WTC11 (cell line): ENCODE results near the gene SHLD1.
"Not testable (repeated sequence)": the region's sequence is repeated elsewhere in the genome, so short reads cannot be mapped to it uniquely, and the experiment has no call there.

Experiments
- ELF4 ChIP-seq: sonication (generic); formaldehyde crosslinking; IDR thresholded peaks from 2 replicates; pipeline ENCODE4 v1.8.1; 2022; ENCODE audit warnings: low read depth, mild to moderate bottlenecking, moderate library complexity, missing genetic modification reagents
- ESRRA ChIP-seq: sonication (generic); formaldehyde crosslinking; IDR thresholded peaks from 2 replicates; pipeline ENCODE4 v1.8.1; 2022; ENCODE audit warnings: mild to moderate bottlenecking, missing genetic modification reagents, borderline replicate concordance
- OVOL2 ChIP-seq: fragments of 250-450 bp; sonication (Bioruptor Pico); IDR thresholded peaks from 2 replicates; pipeline ENCODE4 v1.9.0; 2021; ENCODE audit warnings: mild to moderate bottlenecking, borderline replicate concordance
- ZNF317 ChIP-seq: sonication (generic); formaldehyde crosslinking; IDR thresholded peaks from 2 replicates; pipeline ENCODE4 v1.8.1; 2023; ENCODE audit warnings: low read depth, mild to moderate bottlenecking, moderate library complexity, missing genetic modification reagents, borderline replicate concordance
- TF ChIP-seq, protein P1 (sequence below): fragments of 200-600 bp; IDR thresholded peaks from 2 replicates; pipeline ENCODE4 v1.8.0; 2022; ENCODE audit warnings: antibody characterized with exemption
- TF ChIP-seq, protein P2 (sequence below): sonication (generic); formaldehyde crosslinking; IDR thresholded peaks from 2 replicates; pipeline ENCODE4 v1.8.1; 2023; ENCODE audit warnings: mild to moderate bottlenecking, missing genetic modification reagents, moderate library complexity
- TF ChIP-seq, protein P3 (sequence below): sonication (generic); formaldehyde crosslinking; IDR thresholded peaks from 2 replicates; pipeline ENCODE4 v1.8.0; 2022; ENCODE audit warnings: mild to moderate bottlenecking, missing genetic modification reagents

DNA sequence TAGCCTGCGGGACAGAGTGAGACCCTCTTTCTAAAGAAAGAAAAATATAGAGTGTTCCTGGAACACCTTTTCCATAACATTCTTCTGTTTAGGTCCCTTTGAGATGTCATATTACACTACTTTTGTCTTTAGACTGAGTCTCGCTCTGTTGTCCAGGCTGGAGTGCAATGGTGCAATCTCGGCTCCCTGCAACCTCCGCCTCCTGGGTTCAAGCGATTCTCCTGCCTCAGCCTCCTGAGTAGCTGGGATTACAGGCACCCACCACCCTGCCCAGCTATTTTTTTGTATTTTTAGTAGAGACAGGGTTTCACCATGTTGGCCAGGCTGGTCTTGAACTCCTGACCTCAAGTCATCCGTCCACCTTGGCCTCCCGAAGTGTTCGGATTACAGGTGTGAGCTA, 31.2 kb downstream of the SHLD1 start:
- TF ChIP-seq ESRRA, ELF4, OVOL2, ZNF317 (CRISPR knock-in tag): not testable (repeated sequence)
- TF ChIP-seq, protein P1, sequence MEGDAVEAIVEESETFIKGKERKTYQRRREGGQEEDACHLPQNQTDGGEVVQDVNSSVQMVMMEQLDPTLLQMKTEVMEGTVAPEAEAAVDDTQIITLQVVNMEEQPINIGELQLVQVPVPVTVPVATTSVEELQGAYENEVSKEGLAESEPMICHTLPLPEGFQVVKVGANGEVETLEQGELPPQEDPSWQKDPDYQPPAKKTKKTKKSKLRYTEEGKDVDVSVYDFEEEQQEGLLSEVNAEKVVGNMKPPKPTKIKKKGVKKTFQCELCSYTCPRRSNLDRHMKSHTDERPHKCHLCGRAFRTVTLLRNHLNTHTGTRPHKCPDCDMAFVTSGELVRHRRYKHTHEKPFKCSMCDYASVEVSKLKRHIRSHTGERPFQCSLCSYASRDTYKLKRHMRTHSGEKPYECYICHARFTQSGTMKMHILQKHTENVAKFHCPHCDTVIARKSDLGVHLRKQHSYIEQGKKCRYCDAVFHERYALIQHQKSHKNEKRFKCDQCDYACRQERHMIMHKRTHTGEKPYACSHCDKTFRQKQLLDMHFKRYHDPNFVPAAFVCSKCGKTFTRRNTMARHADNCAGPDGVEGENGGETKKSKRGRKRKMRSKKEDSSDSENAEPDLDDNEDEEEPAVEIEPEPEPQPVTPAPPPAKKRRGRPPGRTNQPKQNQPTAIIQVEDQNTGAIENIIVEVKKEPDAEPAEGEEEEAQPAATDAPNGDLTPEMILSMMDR = not testable (repeated sequence)
- TF ChIP-seq, protein P2, sequence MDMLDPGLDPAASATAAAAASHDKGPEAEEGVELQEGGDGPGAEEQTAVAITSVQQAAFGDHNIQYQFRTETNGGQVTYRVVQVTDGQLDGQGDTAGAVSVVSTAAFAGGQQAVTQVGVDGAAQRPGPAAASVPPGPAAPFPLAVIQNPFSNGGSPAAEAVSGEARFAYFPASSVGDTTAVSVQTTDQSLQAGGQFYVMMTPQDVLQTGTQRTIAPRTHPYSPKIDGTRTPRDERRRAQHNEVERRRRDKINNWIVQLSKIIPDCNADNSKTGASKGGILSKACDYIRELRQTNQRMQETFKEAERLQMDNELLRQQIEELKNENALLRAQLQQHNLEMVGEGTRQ = not testable (repeated sequence)
- TF ChIP-seq, protein P3, sequence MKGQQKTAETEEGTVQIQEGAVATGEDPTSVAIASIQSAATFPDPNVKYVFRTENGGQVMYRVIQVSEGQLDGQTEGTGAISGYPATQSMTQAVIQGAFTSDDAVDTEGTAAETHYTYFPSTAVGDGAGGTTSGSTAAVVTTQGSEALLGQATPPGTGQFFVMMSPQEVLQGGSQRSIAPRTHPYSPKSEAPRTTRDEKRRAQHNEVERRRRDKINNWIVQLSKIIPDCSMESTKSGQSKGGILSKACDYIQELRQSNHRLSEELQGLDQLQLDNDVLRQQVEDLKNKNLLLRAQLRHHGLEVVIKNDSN = not testable (repeated sequence)
